HG03097 (cell line): ENCODE results near the gene MRPL27.

Experiments
- ATAC-seq: cut with Tn5 transposase; IDR thresholded peaks from one replicate; pipeline ENCODE4 v1.9.1; 2021; ENCODE audit not compliant: unreplicated experiment, low FRiP score

Gene MRPL27

GRCh38 chr17:50319306-50320004 is 53.5 kb downstream of the MRPL27 start:
- ATAC-seq, result no peak

DNA sequence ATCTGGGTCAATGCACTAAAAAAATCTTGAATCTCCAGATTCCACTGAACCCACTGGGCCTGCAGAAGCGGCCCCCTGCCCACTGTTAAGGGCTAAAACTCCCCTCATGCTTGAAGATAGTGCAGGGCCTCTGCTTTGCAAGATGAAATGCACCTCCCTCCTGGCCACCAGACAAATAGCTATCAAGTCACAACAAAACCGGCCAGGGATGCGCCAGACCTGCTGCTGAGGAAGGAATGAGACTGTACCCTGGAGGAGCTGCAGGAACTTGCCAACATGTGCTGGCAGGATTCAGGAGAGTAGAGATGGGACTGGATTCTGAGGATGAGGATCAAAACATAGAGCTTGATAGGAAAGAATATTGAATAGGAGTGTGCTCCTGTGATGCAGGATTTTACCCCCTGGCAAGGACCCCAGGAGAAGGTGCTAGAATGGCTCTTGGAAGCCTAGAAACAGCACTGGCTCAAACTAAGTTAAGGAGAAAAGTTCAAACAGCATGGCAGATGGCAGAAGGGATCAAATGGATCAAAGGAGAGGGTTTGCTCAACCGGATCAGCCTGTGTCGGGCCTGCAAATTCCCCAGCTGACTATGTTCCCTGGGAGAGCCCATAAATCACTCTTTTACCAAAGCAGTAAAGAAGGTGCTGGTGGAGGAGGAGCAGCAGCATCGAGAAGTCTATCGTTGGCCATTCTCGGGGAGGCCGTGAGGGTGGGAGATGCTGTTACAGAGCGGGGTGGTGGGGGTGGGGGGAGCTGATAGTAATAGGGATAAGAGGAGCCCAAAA is 54.3 kb downstream of the MRPL27 start:
- ATAC-seq, result no peak
